MG63 (cell line): ENCODE data around the gene BRD2. TPM values are rescaled to one million over a fixed set of nuclear protein-coding genes. Genes with fewer than 3 reads are reported as not detected.

Experiments
- DNase-seq: peaks from one replicate; pipeline ENCODE4 v3.0.0-alpha.2; 2020
- H3K27me3 ChIP-seq: fragments of 250-450 bp; sonication (Bioruptor Pico); 2 replicates; pipeline ENCODE4 v1.5.1; 2020; ENCODE audit warnings: mild to moderate bottlenecking, moderate library complexity
- H3K36me3 ChIP-seq: fragments of 250-450 bp; sonication (Bioruptor Pico); 2 replicates; pipeline ENCODE4 v1.5.1; 2020; ENCODE audit warnings: mild to moderate bottlenecking, moderate library complexity
- H3K4me3 ChIP-seq: fragments of 250-450 bp; sonication (Bioruptor Pico); 2 replicates; pipeline ENCODE4 v1.5.1; 2020; ENCODE audit warnings: mild to moderate bottlenecking, moderate library complexity
- H3K9me3 ChIP-seq: fragments of 250-450 bp; sonication (Bioruptor Pico); 2 replicates; pipeline ENCODE4 v1.5.1; 2020; ENCODE audit warnings: mild to moderate bottlenecking, moderate library complexity
- total RNA-seq: library from RNA; depleted of rRNA; stranded (reverse); fragments of >200 nt; shearing (Covaris generic); gene quantifications from 2 replicates; pipeline ENCODE4 v1.2.3, GENCODE V29; 2014; ENCODE audit warnings: low replicate concordance

BRD2 gene
- total RNA-seq, 1 experiment from 2014 or later, result 207 TPM

DNA sequence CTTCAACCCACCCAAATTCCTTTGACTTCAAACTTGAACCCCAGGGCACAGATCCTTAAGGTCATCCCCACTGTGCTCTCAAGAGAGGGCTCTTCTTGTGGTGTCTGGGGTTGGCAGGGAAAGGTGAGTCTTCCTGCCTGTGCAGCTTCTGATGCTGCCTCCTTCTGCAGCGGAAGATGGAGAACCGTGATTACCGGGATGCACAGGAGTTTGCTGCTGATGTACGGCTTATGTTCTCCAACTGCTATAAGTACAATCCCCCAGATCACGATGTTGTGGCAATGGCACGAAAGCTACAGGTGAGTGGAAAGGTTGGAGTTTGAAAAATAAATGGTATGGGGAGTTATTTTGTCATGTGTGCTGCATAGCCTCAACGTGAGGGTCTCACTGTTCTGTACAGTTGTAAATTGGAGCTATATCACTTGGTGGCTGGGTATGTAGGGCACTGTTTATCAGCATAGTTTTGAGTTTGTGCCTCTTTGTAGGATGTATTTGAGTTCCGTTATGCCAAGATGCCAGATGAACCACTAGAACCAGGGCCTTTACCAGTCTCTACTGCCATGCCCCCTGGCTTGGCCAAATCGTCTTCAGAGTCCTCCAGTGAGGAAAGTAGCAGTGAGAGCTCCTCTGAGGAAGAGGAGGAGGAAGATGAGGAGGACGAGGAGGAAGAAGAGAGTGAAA lies 9.0 kb downstream of the BRD2 start:
- Histone ChIP-seq H3K27me3 (no peaks in the 10 kb centered on the region), H3K36me3 (peaks cover 100% of the 10 kb centered on the region), H3K4me3 (no peak overlapping the region), H3K9me3 (no peaks in the 10 kb centered on the region)
- no peak for DNase-seq

DNA sequence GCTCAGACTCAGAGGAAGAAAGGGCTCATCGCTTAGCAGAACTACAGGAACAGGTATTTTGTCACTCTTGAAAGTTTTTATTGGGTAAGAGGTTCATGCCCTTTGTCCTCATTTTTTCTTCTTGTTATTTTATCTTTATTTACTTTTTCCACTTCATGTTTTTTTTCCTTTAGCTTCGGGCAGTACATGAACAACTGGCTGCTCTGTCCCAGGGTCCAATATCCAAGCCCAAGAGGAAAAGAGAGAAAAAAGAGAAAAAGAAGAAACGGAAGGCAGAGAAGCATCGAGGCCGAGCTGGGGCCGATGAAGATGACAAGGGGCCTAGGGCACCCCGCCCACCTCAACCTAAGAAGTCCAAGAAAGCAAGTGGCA lies 9.5 kb downstream of the BRD2 start:
- Histone ChIP-seq H3K36me3 (peaks cover 100% of the 10 kb centered on the region), H3K9me3 (no peaks in the 10 kb centered on the region), H3K4me3 (no peak overlapping the region), H3K27me3 (no peaks in the 10 kb centered on the region)
- DNase-seq, result no peak

DNA sequence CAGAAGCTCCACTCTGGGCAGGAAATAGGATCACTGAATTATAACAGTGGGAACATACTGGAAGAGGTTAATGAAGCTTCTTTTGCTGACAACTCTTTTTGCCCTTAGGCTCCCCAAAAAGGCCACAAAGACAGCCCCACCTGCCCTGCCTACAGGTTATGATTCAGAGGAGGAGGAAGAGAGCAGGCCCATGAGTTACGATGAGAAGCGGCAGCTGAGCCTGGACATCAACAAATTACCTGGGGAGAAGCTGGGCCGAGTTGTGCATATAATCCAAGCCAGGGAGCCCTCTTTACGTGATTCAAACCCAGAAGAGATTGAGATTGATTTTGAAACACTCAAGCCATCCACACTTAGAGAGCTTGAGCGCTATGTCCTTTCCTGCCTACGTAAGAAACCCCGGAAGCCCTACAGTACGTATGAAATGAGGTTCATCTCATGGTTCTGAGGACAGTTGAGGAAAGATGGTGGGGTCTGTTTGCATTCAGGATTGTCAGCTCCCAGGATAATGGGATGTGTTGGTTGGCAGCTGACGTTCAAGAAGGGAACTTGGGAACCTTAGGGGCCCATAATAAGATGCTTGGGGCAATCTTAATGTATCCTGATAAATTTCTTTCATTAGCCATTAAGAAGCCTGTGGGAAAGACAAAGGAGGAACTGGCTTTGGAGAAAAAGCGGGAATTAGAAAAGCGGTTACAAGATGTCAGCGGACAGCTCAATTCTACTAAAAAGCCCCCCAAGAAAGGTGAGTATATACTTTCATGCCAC lies 11.5 kb downstream of the BRD2 start:
- no peak overlapping the region for H3K4me3 ChIP-seq
- no peaks in the 10 kb centered on the region for H3K27me3 ChIP-seq
- peaks cover 96% of the 10 kb centered on the region for H3K36me3 ChIP-seq
- no peaks in the 10 kb centered on the region for H3K9me3 ChIP-seq
- no peak for DNase-seq

DNA sequence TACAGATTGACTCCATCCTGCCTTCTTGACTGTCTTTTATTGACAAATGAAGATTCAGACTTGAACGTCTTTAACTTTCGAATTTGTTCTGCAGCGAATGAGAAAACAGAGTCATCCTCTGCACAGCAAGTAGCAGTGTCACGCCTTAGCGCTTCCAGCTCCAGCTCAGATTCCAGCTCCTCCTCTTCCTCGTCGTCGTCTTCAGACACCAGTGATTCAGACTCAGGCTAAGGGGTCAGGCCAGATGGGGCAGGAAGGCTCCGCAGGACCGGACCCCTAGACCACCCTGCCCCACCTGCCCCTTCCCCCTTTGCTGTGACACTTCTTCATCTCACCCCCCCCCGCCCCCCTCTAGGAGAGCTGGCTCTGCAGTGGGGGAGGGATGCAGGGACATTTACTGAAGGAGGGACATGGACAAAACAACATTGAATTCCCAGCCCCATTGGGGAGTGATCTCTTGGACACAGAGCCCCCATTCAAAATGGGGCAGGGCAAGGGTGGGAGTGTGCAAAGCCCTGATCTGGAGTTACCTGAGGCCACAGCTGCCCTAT lies 12.2 kb downstream of the BRD2 start:
- no peaks in the 10 kb centered on the region for H3K27me3 ChIP-seq
- no peak for DNase-seq
- H3K36me3 ChIP-seq, result peaks cover 89% of the 10 kb centered on the region
- H3K4me3 ChIP-seq, result no peak overlapping the region
- no peaks in the 10 kb centered on the region for H3K9me3 ChIP-seq

DNA sequence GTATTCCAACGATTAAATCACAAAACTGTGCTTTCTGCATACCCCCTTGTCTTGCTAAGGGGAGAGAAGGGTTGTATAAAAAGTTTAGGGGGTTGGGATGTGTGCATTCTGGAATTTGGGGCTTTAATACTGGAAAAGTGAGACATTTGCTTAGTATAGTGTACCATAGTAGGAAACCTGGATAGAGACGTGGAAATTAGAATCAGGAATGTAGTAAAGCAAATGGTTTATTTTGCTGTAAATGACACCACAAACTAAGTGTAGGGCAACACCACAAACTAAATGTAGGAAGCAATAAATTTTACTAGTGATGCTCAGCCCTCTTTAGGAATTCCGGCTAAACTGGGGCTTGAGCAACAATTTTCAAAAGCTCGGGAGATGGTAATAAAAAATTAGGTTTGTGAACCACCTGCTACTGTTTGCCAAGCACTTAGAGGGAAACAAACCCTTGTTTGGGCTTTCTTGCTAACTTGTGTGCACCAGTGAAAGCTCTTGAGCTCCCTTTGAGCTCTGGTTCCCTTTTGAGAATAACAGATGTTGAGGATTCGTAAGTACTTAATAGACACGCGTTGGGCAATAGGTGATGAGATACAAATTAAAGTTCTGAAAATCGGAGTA lies 13.8 kb downstream of the BRD2 start:
- H3K36me3 ChIP-seq, result peaks cover 73% of the 10 kb centered on the region
- no peak overlapping the region for H3K4me3 ChIP-seq
- H3K9me3 ChIP-seq, result no peaks in the 10 kb centered on the region
- DNase-seq, result no peak
- H3K27me3 ChIP-seq, result no peaks in the 10 kb centered on the region

DNA sequence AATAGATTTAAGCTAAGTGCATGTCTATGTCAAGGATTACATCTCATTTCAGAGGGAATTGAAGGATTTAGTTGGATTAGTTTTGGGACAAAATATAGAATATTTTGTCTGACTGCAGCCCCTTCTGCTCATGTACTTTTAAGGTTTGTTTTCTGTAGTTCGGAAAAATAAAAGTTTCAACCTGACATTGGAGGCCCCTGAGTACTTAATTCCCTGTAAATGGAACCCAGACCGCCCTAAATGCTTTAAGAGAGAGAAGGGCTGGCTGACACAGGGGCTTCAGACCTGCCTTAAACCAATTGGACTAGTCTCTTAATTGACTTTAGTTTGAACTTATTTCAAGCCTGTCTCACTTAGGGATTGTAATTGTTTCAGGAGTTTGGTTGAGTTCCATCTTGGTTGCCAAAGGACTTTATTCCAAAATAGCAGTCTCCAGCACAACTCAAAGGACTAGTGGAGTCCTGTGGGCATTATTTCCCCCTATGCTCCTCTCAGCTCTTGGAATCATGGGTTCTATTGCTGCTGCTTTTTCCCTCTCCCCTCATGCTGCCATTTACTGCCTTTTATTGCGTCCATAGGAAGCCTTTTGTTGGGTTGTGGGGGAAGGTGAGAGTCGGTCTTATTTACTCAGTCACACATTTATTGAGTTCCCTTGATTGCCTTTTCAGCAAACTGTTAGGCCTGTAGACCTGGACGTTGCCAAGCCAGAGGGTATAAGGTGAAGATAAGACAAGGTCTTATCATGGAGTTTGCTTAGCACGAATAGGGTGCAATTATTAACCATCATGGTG lies 14.5 kb downstream of the BRD2 start:
- peaks cover 66% of the 10 kb centered on the region for H3K36me3 ChIP-seq
- DNase-seq, result no peak

DNA sequence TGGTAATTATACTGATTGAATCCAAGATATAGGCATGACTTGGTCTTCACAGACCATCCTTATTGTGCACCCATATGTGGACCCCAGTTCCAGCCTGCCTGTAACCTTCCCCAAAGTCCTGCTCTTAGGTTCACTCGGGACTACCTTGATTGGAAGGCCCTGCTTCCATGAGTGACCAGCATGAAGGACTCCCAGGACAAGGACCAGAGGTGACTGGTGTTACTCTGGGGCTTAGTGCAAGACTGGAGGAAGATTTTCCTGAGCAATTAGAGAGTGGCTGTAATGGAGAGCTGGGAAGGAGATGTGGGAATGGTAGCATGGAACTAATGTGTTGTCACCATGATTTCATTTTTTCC lies 15.1 kb downstream of the BRD2 start:
- Histone ChIP-seq H3K4me3 (no peak overlapping the region), H3K36me3 (peaks cover 60% of the 10 kb centered on the region), H3K27me3 (no peaks in the 10 kb centered on the region), H3K9me3 (no peaks in the 10 kb centered on the region)
- DNase-seq, result no peak

More for the DNA sequence above, 14.5 kb downstream of the BRD2 start:
- Histone ChIP-seq H3K4me3 (no peak overlapping the region), H3K27me3 (no peaks in the 10 kb centered on the region), H3K9me3 (no peaks in the 10 kb centered on the region)

DNA sequence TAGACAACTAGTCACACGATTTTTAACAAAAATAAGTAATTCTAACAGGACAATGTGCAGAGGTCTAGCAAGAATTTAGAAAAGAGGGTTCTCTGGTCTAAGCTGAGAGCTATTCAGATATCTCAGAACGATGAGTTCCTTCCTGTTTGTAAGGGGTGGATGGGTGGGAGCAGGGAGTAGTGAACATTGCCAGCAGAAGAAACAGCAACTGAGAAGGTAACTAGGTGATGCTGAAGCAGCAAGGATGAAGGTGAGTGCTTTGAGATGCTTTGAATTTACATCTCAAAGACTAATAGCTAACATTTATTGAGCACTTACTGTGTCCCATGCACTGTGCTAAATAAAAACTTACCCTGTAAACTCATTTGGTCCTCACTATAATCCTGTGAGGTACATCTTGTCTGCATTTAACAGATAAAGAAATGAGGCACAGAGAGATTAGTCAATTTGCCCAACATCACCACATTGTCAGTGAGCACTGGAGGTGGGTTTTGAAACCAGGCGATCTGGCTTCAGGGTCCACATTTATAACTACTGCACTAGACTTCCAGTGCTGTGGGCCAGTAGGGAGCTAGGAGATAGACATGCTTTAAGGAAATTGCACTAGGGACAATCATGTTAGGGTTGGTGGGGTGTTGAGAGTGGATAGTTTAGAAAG lies 15.7 kb downstream of the BRD2 start:
- no peak for DNase-seq
- peaks cover 54% of the 10 kb centered on the region for H3K36me3 ChIP-seq
- H3K27me3 ChIP-seq, result no peaks in the 10 kb centered on the region
- no peaks in the 10 kb centered on the region for H3K9me3 ChIP-seq
- no peak overlapping the region for H3K4me3 ChIP-seq

DNA sequence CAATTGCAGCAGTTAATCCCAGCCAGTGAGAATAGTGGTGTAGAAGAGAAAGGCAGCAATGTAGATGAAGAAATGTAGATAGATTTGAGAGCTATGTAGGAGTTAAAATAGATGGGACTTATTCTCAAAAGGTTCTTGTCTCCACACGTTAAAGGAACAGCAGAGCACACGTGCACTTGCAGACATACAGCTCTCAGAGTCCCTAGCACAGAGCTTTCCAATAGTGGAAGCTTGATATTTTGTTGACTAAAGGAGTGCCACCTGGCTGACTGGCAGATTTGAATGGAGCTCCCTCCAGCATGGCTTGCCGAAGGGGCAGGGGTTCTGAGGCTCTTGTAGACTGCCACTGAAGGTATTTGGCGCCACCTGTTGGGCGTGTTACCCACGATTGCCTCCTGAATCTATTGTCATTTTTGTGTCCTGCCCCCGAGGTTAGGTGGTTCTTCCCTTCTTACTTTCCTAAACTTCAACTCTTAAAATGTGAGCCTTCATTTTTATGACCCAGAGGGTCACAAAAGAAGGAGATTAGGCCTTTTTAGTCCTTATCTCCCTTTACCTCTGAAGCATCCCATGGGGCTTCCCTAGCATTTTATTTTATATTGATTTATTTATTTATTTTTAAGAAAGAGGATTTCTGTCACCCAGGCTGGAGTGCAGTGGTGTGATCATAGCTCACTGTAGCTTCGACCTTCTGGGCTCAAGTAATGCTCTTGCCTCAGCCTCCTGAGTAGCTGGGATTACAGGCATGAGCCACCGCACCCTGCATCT lies 16.4 kb downstream of the BRD2 start:
- H3K36me3 ChIP-seq, result peaks cover 47% of the 10 kb centered on the region

DNA sequence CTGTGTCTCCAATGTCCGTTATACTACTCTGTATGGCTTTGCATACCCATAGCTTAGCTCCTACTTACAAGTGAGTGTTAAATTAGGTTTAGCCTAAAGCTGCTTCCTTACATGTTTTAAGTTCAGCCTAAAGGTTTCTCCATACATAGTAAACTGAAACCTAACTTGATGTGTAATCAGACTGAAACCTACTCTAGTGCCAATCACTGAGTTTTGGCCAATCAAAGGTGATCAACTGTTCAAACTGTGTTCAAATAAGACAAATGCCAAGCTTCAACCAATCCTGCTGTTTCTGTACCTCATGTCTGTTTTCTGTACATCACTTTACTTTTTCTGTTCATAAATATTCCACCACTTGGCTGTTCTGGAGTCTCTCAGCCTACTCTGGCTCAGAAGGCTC lies 21.0 kb downstream of the BRD2 start:
- no peak for DNase-seq
- H3K36me3 ChIP-seq, result peaks cover 2% of the 10 kb centered on the region; the same call in 1 of the 2 replicates
- peaks cover 2% of the 10 kb centered on the region; the same call in 1 of the 2 replicates for H3K9me3 ChIP-seq
- H3K27me3 ChIP-seq, result no peaks in the 10 kb centered on the region
- H3K4me3 ChIP-seq, result no peak overlapping the region

More for the DNA sequence above, 16.4 kb downstream of the BRD2 start:
- no peaks in the 10 kb centered on the region for H3K27me3 ChIP-seq
- H3K9me3 ChIP-seq, result no peaks in the 10 kb centered on the region
- DNase-seq, result peak; percentile 96
- no peak overlapping the region for H3K4me3 ChIP-seq

DNA sequence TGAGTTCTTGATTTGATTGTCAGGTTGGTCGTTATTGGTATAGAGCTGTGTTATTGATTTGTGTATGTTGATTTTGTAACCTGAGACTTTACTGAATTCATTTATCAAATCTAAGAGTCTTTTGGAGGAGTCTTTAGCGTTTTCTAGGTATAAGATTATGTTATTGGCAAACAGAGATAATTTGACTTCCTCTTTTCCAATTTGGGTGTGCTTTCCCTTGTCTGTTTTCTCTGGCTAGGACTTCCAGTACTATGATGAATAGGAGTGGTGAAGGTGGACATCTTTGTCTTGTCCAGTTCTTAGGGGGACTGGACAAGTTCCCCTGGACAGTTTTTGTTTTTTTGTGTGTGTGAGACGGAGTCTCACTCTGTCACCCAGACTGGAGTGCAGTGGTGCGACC lies 23.6 kb downstream of the BRD2 start:
- no peaks in the 10 kb centered on the region for H3K36me3 ChIP-seq
- no peak for DNase-seq
- peaks cover 2% of the 10 kb centered on the region; the same call in 1 of the 2 replicates for H3K9me3 ChIP-seq
- H3K27me3 ChIP-seq, result peaks cover 5% of the 10 kb centered on the region; the same call in 1 of the 2 replicates
- H3K4me3 ChIP-seq, result no peak overlapping the region

DNA sequence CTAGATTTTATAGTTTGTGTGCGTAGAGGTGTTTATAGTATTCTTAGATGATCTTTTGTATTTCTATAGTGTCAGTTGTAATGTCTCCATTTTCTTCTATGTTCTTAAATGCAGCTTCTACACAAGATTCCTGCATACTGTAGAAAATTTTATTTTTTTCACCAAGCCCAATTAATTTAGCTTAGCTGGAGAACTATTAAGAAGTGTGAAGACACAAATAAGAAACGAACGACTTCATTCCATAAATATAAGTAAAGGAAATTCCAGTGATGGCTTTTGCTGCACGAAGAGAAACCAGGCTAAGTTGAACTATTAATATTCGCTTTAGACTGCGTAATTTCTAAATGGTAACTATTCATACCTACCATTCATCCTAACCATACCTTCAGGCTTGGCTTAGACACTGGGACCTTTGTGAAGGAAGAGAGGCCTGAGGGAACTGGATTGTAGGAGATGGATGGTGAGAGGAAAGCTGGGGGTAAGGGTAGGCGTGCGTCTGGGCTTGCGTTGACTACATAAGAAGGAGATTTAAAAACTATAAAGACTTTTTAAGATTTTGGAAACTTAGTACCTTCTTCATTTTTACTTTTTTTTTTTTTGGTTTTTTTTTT lies 25.1 kb downstream of the BRD2 start:
- Histone ChIP-seq H3K4me3 (no peak overlapping the region), H3K9me3 (peaks cover 2% of the 10 kb centered on the region; the same call in 1 of the 2 replicates), H3K27me3 (peaks cover 5% of the 10 kb centered on the region; the same call in 1 of the 2 replicates), H3K36me3 (no peaks in the 10 kb centered on the region)
- DNase-seq, result no peak

DNA sequence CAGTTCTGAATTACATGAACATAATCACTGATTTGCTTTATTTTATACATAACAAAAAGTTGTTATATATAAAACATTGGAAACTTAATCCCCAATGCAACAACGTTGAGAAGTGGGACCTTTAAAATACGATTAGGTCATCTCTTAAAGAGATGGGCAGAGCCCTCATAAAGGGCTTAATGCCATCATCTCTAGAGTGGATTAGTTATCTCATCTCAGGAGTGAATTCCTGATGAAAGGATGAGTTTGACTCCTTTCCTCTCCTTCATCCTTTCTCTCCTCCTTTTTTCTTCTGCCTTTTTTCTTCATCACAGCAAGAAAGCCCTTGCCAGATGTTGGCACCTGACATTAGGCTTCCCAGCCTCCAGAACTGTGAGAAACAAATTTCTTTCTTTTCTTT lies 27.1 kb downstream of the BRD2 start:
- Histone ChIP-seq H3K4me3 (no peak overlapping the region), H3K27me3 (peaks cover 5% of the 10 kb centered on the region; the same call in 1 of the 2 replicates), H3K36me3 (no peaks in the 10 kb centered on the region), H3K9me3 (peaks cover 2% of the 10 kb centered on the region; the same call in 1 of the 2 replicates)
- no peak for DNase-seq

DNA sequence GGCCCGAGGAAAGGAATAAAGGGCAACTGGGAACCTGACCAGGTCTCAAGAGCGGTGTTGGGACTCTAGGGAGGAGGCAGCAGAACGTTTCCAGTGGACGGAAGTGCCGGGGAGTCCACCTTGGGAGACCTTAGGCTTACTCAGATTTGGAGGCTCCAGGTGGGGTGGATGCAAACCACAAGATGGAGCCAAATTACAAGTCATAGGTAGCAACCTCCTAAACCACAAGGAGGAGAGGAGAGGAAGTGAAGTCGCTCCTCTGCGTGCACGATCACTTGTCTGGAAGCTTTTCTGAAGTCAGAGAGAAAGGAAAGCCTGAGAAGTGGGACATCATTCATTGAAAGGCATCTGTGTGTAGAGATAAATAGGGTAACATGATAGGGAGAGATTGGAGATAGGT lies 31.7 kb downstream of the BRD2 start:
- no peak overlapping the region for H3K4me3 ChIP-seq
- no peak for DNase-seq
- H3K27me3 ChIP-seq, result peaks cover 23% of the 10 kb centered on the region
- no peaks in the 10 kb centered on the region for H3K9me3 ChIP-seq
- H3K36me3 ChIP-seq, result no peaks in the 10 kb centered on the region

DNA sequence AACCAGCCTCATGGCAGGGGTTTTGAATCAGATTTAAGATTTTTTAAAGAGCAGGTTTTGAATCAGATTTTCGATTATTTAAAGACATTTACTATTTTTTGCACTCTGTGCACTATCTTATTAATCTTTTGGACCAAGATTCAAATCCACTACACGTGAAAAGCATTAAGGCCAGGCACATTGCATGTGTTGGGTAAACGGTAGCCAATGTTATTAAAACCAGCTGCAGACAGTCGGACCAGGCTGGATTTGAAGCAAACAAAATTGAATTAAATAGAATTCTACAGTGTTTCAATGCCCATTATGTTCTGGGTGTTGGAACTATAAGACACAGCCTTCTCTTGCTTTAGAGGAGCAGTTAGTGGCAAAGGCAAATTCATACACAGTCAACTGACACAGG lies 33.3 kb downstream of the BRD2 start:
- peaks cover 18% of the 10 kb centered on the region for H3K27me3 ChIP-seq
- H3K36me3 ChIP-seq, result no peaks in the 10 kb centered on the region
- no peak for DNase-seq
- H3K9me3 ChIP-seq, result no peaks in the 10 kb centered on the region
- H3K4me3 ChIP-seq, result no peak overlapping the region
